IMR-90 (cell line): ENCODE data around the gene SETD2. TPM values are rescaled to one million over a fixed set of nuclear protein-coding genes. Genes with fewer than 3 reads are reported as not detected.

Experiments
- ATAC-seq: fragments of 200-7000 bp; cut with Tn5 transposase; 2 replicates; pipeline ENCODE4 v1.9.1; 2020; ENCODE audit warnings: low read depth, mild to moderate bottlenecking, moderate library complexity
- BruUV-seq: library from RNA; stranded (reverse); fragments of 400-500 nt; replicated peaks from 2 replicates; lab custom pipeline; 2021; lab: Mats Ljungman, UMichigan
- CTCF ChIA-PET: fragments of 300-600 bp; formaldehyde crosslinking; extraction: SDS; loops from one replicate; lab custom pipeline; 2021; ENCODE audit warnings: antibody characterized with exemption; lab: Yijun Ruan, JAX
- POLR2A ChIA-PET: fragments of 300-600 bp; sonication (Branson Sonifier 250); formaldehyde crosslinking; loops from one replicate; lab custom pipeline; 2022; ENCODE audit warnings: antibody characterized with exemption; ENCODE audit not compliant: unreplicated experiment; lab: Charles Lee
- DNase-seq: peaks from one replicate; pipeline ENCODE4 v3.0.0; 2013
- H2AFZ ChIP-seq: replicated peaks from 2 replicates; pipeline ENCODE3; 2013; ENCODE audit warnings: low read length, mild to moderate bottlenecking; ENCODE audit not compliant: poor library complexity
- H2AK5ac ChIP-seq: 2 replicates; pipeline ENCODE4 v1.6.1; 2013; ENCODE audit warnings: low read depth, low read length, inconsistent platforms
- H2AK9ac ChIP-seq: replicated peaks from 2 replicates; pipeline ENCODE3; 2013; ENCODE audit warnings: mild to moderate bottlenecking, low read depth, low read length, moderate library complexity; ENCODE audit not compliant: poor library complexity
- H2BK120ac ChIP-seq: 2 replicates; pipeline ENCODE4 v1.6.1; 2013; ENCODE audit warnings: low read depth, low read length, inconsistent platforms
- H2BK15ac ChIP-seq: 3 replicates; pipeline ENCODE4 v1.6.1; 2013; ENCODE audit warnings: low read depth, low read length, inconsistent platforms
- H2BK20ac ChIP-seq: 2 replicates; pipeline ENCODE4 v1.6.1; 2013; ENCODE audit warnings: low read depth, mild to moderate bottlenecking, inconsistent platforms, low read length, moderate library complexity
- H2BK5ac ChIP-seq: 2 replicates; pipeline ENCODE4 v1.6.1; 2013; ENCODE audit warnings: mild to moderate bottlenecking, low read depth, low read length, inconsistent platforms; ENCODE audit not compliant: poor library complexity, severe bottlenecking
- H3K14ac ChIP-seq: replicated peaks from 2 replicates; pipeline ENCODE4 v1.6.1; 2013; ENCODE audit warnings: low read depth, low read length, inconsistent platforms
- H3K18ac ChIP-seq: 2 replicates; pipeline ENCODE4 v1.6.1; 2013; ENCODE audit warnings: low read depth, low read length, control low read depth
- H3K23ac ChIP-seq: 2 replicates; pipeline ENCODE4 v1.6.1; 2013; ENCODE audit warnings: low read depth, low read length, inconsistent platforms
- H3K27ac ChIP-seq: 2 replicates; pipeline ENCODE4 v1.5.1; 2013; ENCODE audit warnings: mild to moderate bottlenecking, control low read depth, low read length; ENCODE audit not compliant: insufficient read depth
- H3K27me3 ChIP-seq: 2 replicates; pipeline ENCODE4 v1.6.1; 2013; ENCODE audit warnings: low read length; ENCODE audit not compliant: control insufficient read depth, insufficient read depth
- H3K36me3 ChIP-seq: 2 replicates; pipeline ENCODE4 v1.6.1; 2013; ENCODE audit warnings: low read length, mixed read lengths; ENCODE audit not compliant: control insufficient read depth, insufficient read depth
- H3K4ac ChIP-seq: 2 replicates; pipeline ENCODE4 v1.6.1; 2013; ENCODE audit warnings: low read depth, low read length, inconsistent platforms
- H3K4me1 ChIP-seq: 2 replicates; pipeline ENCODE4 v1.6.1; 2013; ENCODE audit warnings: low read length, mixed read lengths; ENCODE audit not compliant: control insufficient read depth, insufficient read depth
- H3K4me2 ChIP-seq: 2 replicates; pipeline ENCODE4 v1.6.1; 2013; ENCODE audit warnings: low read depth, mild to moderate bottlenecking, control low read depth, low read length, moderate library complexity
- H3K4me3 ChIP-seq: 2 replicates; pipeline ENCODE4 v1.5.1; 2013; ENCODE audit warnings: low read depth, mild to moderate bottlenecking, control low read depth, low read length, moderate library complexity; ENCODE audit not compliant: insufficient read depth
- H3K56ac ChIP-seq: 2 replicates; pipeline ENCODE4 v1.6.1; 2013; ENCODE audit warnings: low read length, inconsistent platforms; ENCODE audit not compliant: insufficient read depth; ENCODE audit errors: extremely low read depth
- H3K79me1 ChIP-seq, 2 experiments: 2 replicates each; pipeline ENCODE4 v1.6.1; 2013; ENCODE audit warnings: low read length in 2 of 2, inconsistent platforms in 1 of 2, low read depth in 1 of 2
- H3K9ac ChIP-seq: 2 replicates; pipeline ENCODE4 v1.6.1; 2013; ENCODE audit warnings: low read depth, low read length, control low read depth
- H3K9me1 ChIP-seq: 2 replicates; pipeline ENCODE4 v1.6.1; 2013; ENCODE audit warnings: low read length, inconsistent platforms; ENCODE audit not compliant: insufficient read depth
- H3K9me3 ChIP-seq: 2 replicates; pipeline ENCODE4 v1.6.1; 2013; ENCODE audit warnings: low read length; ENCODE audit not compliant: control insufficient read depth, insufficient read depth
- H4K20me1 ChIP-seq: 2 replicates; pipeline ENCODE4 v1.6.1; 2013; ENCODE audit warnings: low read length, inconsistent platforms; ENCODE audit not compliant: insufficient read depth
- H4K5ac ChIP-seq: 2 replicates; pipeline ENCODE4 v1.6.1; 2013; ENCODE audit warnings: mild to moderate bottlenecking, low read depth, low read length, control low read depth
- H4K8ac ChIP-seq, 2 experiments: 2 replicates each; pipeline ENCODE4 v1.6.1; 2013; ENCODE audit warnings: low read depth in 2 of 2, low read length in 2 of 2, control low read depth in 1 of 2, inconsistent platforms in 1 of 2
- H4K91ac ChIP-seq: 2 replicates; pipeline ENCODE4 v1.6.1; 2013; ENCODE audit warnings: low read depth, low read length, inconsistent platforms; ENCODE audit not compliant: insufficient read depth
- BHLHE40 ChIP-seq: fragments of 150-350 bp; IDR thresholded peaks from 2 replicates; pipeline ENCODE4 v1.6.1; 2016; ENCODE audit warnings: mild to moderate bottlenecking, low read depth, low read length
- CEBPB ChIP-seq: IDR thresholded peaks from 2 replicates; pipeline ENCODE4 v1.6.1; 2012; ENCODE audit warnings: low read depth, low read length, improper control_type of control experiment
- CHD1 ChIP-seq: IDR thresholded peaks from 2 replicates; pipeline ENCODE4 v1.6.1; 2012; ENCODE audit warnings: low read depth, low read length, improper control_type of control experiment
- FOS ChIP-seq: fragments of 150-350 bp; IDR thresholded peaks from 2 replicates; pipeline ENCODE4 v1.6.1; 2016; ENCODE audit warnings: low read depth, low read length
- MAFK ChIP-seq: IDR thresholded peaks from 2 replicates; pipeline ENCODE4 v1.6.1; 2012; ENCODE audit warnings: low read depth, low read length, improper control_type of control experiment
- MAZ ChIP-seq: IDR thresholded peaks from 2 replicates; pipeline ENCODE4 v1.6.1; 2012; ENCODE audit warnings: low read depth, mild to moderate bottlenecking, low read length, improper control_type of control experiment, moderate library complexity, borderline replicate concordance
- MXI1 ChIP-seq: IDR thresholded peaks from 2 replicates; pipeline ENCODE4 v1.6.1; 2012; ENCODE audit warnings: low read depth, mild to moderate bottlenecking, low read length, moderate library complexity, borderline replicate concordance
- NFE2L2 ChIP-seq: fragments of 150-350 bp; IDR thresholded peaks from 2 replicates; pipeline ENCODE4 v1.6.1; 2016; ENCODE audit warnings: low read depth, mild to moderate bottlenecking, low read length
- POLR2A ChIP-seq: IDR thresholded peaks from 2 replicates; pipeline ENCODE4 v1.6.1; 2012; ENCODE audit warnings: mild to moderate bottlenecking, low read depth, low read length
- RAD21 ChIP-seq: IDR thresholded peaks from 2 replicates; pipeline ENCODE4 v1.6.1; 2012; ENCODE audit warnings: low read length, improper control_type of control experiment
- RFX5 ChIP-seq: IDR thresholded peaks from 2 replicates; pipeline ENCODE4 v1.8.0; 2012; ENCODE audit warnings: low read depth, mild to moderate bottlenecking, low read length, moderate library complexity
- SMC3 ChIP-seq: fragments of 150-350 bp; IDR thresholded peaks from 2 replicates; pipeline ENCODE4 v1.6.1; 2016; ENCODE audit warnings: low read depth, mild to moderate bottlenecking, antibody characterized with exemption, low read length, moderate library complexity
- WGBS, 2 experiments: methylation state at CpG; one replicate each; pipeline versions ENCODE4 v1.1.5 to v1.1.7; 2013; ENCODE audit warnings: missing lambda C conversion rate in 2 of 2; ENCODE audit not compliant: insufficient read length in 1 of 2; ENCODE audit errors: extremely low coverage in 2 of 2; 5-methylcytosine and 5-hydroxymethylcytosine counted together
- dilution Hi-C: fragments of 300-500 bp; cut with HindIII; formaldehyde crosslinking; loops from one replicate; pipeline ENCODE4 v1.14.3; 2018; ENCODE audit warnings: low sequenced_read_pairs; ENCODE audit not compliant: unreplicated experiment
- in situ Hi-C: fragments of 300-500 bp; cut with MboI; formaldehyde crosslinking; loops from 3 replicates; pipeline ENCODE4 v1.14.3; 2019; ENCODE audit warnings: low sequenced_read_pairs, inconsistent platforms, mixed read lengths
- intact Hi-C: fragments of 100-400 bp; cut with micrococcal nuclease; formaldehyde crosslinking; loops from 2 replicates; pipeline ENCODE4 v1.10.0; 2022
- polyA plus RNA-seq, 3 experiments: library from polyadenylated mRNA; depleted of rRNA; stranded (reverse); fragments of >200 nt; gene quantifications; 2 replicates each; pipeline ENCODE4 v1.2.3, GENCODE V29; 2012; ENCODE audit warnings: low replicate concordance in 1 of 3
- total RNA-seq: library from RNA; depleted of rRNA; stranded (reverse); fragments of >200 nt; gene quantifications from 2 replicates; pipeline ENCODE4 v1.2.3, GENCODE V29; 2012
- TF ChIP-seq, protein P1 (sequence below): fragments of 150-350 bp; IDR thresholded peaks from 2 replicates; pipeline ENCODE4 v1.6.1; 2016; ENCODE audit warnings: low read depth, mild to moderate bottlenecking, low read length, moderate library complexity, borderline replicate concordance
- TF ChIP-seq, protein P2 (sequence below): conservative IDR thresholded peaks from 2 replicates; pipeline ENCODE4 v1.5.1; 2012; ENCODE audit warnings: mild to moderate bottlenecking, low read depth, low read length, improper control_type of control experiment

SETD2 gene
- total and polyA plus RNA-seq, 2 of the 4 experiments (the other 2 are of a cell fraction) = 18.3 to 20.1 TPM

DNA sequence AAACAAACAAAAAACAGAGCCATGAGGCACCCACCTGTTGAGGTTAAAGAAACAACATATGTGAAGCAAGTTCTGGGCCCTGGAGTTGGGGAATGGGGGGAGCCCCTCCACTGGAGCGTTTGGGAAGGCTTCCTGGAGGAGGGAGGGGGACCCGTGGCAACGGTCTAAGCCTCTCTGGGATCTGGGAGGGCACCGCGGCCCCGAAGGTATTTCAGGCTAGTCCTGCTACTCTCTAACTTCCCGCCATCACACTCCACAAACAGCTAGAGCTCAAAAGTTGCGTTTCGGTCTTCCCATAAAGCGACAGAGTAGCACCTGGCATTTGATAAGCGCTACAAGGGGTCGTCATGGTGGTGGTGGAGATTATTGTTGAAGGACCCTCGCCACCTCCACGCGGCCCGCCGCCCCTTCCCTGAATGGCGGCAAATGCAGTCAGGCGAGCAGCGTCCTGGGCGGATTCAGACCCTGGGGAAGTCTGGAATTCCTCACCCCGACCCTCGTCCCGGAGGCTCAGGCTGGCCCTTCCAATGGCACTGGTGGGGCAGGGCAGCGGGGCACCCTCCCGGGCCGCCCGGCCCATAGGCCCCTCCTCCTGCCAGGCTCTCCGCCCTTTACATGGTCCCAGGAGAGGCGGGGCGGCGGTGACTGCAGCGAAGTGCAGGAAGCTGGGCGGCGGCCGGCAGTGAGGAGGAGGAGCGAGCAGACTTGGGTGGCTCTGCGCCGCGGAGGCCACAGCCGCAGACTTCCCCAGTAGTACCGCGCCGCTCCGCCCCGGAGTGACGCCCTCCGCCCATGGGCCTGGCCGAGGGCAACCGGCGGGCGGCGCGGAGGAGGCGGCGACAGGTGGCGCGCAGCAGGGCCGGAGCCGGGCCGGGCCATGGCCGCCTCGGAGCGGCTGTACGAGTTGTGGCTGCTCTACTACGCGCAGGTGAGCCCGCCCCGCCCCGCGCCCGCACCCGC is 184.6 kb downstream of the SETD2 start, which contains the start of gene NBEAL2:
Gene NBEAL2 (plus strand): TSS at position 682 of the 960 bp plus-strand sequence. CDS start 196 bp downstream, at position 878.
- peak within 1 kb of the TSS; percentile 94 for H3K4me2 ChIP-seq
- no peaks in the 10 kb centered on the region for H3K36me3 ChIP-seq
- no peaks in the 10 kb centered on the region for H3K9me3 ChIP-seq
- peak within 1 kb of the TSS; percentile 98 for H2AK9ac ChIP-seq
- WGBS, 2 experiments = 1% methylated on average over 42 of the region's 73 CpGs; no CpG with 5 or more reads in 1 of the 2 experiments
- peak within 1 kb of the TSS; percentile 76 for H3K14ac ChIP-seq
- H2AK5ac ChIP-seq = peak within 1 kb of the TSS; percentile 96
- H4K91ac ChIP-seq = peak within 1 kb of the TSS; percentile 90
- DNase-seq (peak; percentile 84), ATAC-seq (peak; percentile 84)
- ChIA-PET CTCF (no interaction called here), POLR2A (no interaction called here)
- peaks cover 3 to 41% of the 10 kb centered on the region in 2 experiments; a peak in 3 of 4 replicates for H3K79me1 ChIP-seq
- intact Hi-C loops = no loop called here
- peaks cover 3% of the 10 kb centered on the region for H3K9me1 ChIP-seq
- peak within 1 kb of the TSS; percentile 80 for H3K56ac ChIP-seq
- no peaks in the 10 kb centered on the region for H3K27me3 ChIP-seq
- peak within 1 kb of the TSS; percentile 49 for H3K18ac ChIP-seq
- H2BK15ac ChIP-seq = peak within 1 kb of the TSS; percentile 52; the same call in 2 of the 3 replicates
- H3K23ac ChIP-seq = peak within 1 kb of the TSS; percentile 65
- no peak for TF ChIP-seq POLR2A
- no peak for TF ChIP-seq NFE2L2
- TF ChIP-seq CHD1 = no peak
- TF ChIP-seq, protein P1, sequence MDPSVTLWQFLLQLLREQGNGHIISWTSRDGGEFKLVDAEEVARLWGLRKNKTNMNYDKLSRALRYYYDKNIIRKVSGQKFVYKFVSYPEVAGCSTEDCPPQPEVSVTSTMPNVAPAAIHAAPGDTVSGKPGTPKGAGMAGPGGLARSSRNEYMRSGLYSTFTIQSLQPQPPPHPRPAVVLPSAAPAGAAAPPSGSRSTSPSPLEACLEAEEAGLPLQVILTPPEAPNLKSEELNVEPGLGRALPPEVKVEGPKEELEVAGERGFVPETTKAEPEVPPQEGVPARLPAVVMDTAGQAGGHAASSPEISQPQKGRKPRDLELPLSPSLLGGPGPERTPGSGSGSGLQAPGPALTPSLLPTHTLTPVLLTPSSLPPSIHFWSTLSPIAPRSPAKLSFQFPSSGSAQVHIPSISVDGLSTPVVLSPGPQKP = no peak
- TF ChIP-seq, protein P2, sequence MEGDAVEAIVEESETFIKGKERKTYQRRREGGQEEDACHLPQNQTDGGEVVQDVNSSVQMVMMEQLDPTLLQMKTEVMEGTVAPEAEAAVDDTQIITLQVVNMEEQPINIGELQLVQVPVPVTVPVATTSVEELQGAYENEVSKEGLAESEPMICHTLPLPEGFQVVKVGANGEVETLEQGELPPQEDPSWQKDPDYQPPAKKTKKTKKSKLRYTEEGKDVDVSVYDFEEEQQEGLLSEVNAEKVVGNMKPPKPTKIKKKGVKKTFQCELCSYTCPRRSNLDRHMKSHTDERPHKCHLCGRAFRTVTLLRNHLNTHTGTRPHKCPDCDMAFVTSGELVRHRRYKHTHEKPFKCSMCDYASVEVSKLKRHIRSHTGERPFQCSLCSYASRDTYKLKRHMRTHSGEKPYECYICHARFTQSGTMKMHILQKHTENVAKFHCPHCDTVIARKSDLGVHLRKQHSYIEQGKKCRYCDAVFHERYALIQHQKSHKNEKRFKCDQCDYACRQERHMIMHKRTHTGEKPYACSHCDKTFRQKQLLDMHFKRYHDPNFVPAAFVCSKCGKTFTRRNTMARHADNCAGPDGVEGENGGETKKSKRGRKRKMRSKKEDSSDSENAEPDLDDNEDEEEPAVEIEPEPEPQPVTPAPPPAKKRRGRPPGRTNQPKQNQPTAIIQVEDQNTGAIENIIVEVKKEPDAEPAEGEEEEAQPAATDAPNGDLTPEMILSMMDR = 0 out of 2 replicates have a peak, but pooled peaks have one; percentile 13
- no peak for TF ChIP-seq MXI1
- no peak for TF ChIP-seq FOS
- TF ChIP-seq SMC3 = no peak
- TF ChIP-seq BHLHE40 = no peak; the same call in 1 of the 2 replicates
- TF ChIP-seq RFX5 = no peak
- TF ChIP-seq CEBPB = no peak
- TF ChIP-seq RAD21 = peak; percentile 17; the same call in 1 of the 2 replicates
- TF ChIP-seq MAZ = peak; percentile 63; the same call in 1 of the 2 replicates
- TF ChIP-seq MAFK = no peak
- no TSS peak for BruUV-seq
- peak within 1 kb of the TSS; percentile 86 to 98 for H4K8ac ChIP-seq
- in situ Hi-C loops = no loop called here
- 0 out of 2 replicates have a peak within 1 kb of the TSS, but pooled peaks have one; percentile 5 for H2BK20ac ChIP-seq
- peaks cover 9% of the 10 kb centered on the region for H3K4me1 ChIP-seq
- peak within 1 kb of the TSS; percentile 87 for H4K5ac ChIP-seq
- H2BK120ac ChIP-seq = peak within 1 kb of the TSS; percentile 38
- peak within 1 kb of the TSS; percentile 99 for H2AFZ ChIP-seq
- peak within 1 kb of the TSS; percentile 94 for H3K4ac ChIP-seq
- dilution Hi-C loops = no loop called here
- peak within 1 kb of the TSS; percentile 81 for H3K4me3 ChIP-seq
- H3K9ac ChIP-seq = peak within 1 kb of the TSS; percentile 73
- H3K27ac ChIP-seq = peak within 1 kb of the TSS; percentile 66
- peaks cover 12% of the 10 kb centered on the region; the same call in 1 of the 2 replicates for H4K20me1 ChIP-seq
- H2BK5ac ChIP-seq = peak within 1 kb of the TSS; percentile 77
